ENCODE measurements around the gene CRYGB. TPM values are rescaled to one million over a fixed set of nuclear protein-coding genes. Genes with fewer than 3 reads are reported as not detected.

The CRYGB gene
- total and polyA plus RNA-seq, 2 experiments from 2014 or later = not detected

- Histone ChIP-seq H3K27me3 (no peaks in the 10 kb centered on the region), H3K9me3 (ENCODE audit: low read depth) (no peaks in the 10 kb centered on the region), H3K27ac (no peak overlapping the region), H3K4me1 (ENCODE audit: low read depth) (no peaks in the 10 kb centered on the region), H3K36me3 (no peaks in the 10 kb centered on the region), H3K4me3 (no peak overlapping the region)
- peak; percentile 32 to 41 for DNase-seq (ENCODE audit: low read depth in 1 of 2, low spot score in 1 of 2)
- TF ChIP-seq, protein P1, sequence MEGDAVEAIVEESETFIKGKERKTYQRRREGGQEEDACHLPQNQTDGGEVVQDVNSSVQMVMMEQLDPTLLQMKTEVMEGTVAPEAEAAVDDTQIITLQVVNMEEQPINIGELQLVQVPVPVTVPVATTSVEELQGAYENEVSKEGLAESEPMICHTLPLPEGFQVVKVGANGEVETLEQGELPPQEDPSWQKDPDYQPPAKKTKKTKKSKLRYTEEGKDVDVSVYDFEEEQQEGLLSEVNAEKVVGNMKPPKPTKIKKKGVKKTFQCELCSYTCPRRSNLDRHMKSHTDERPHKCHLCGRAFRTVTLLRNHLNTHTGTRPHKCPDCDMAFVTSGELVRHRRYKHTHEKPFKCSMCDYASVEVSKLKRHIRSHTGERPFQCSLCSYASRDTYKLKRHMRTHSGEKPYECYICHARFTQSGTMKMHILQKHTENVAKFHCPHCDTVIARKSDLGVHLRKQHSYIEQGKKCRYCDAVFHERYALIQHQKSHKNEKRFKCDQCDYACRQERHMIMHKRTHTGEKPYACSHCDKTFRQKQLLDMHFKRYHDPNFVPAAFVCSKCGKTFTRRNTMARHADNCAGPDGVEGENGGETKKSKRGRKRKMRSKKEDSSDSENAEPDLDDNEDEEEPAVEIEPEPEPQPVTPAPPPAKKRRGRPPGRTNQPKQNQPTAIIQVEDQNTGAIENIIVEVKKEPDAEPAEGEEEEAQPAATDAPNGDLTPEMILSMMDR (IDR thresholded peaks at IDR 0.05; ENCODE audit: low read depth, low read length) = no peak
Measured at GRCh38 chr2:208179028-208179609, 33.2 kb upstream of the CRYGB start.

- TF ChIP-seq, protein P1 (IDR thresholded peaks at IDR 0.05; ENCODE audit: low read depth, low read length) = no peak
- no peak overlapping the region for H3K4me3 ChIP-seq
- H3K27me3 ChIP-seq = no peaks in the 10 kb centered on the region
- no peaks in the 10 kb centered on the region for H3K9me3 ChIP-seq (ENCODE audit: low read depth)
- no peaks in the 10 kb centered on the region for H3K36me3 ChIP-seq
- H3K27ac ChIP-seq = no peak overlapping the region
- H3K4me1 ChIP-seq (ENCODE audit: low read depth) = no peaks in the 10 kb centered on the region
- DNase-seq (ENCODE audit: low read depth in 1 of 2, low spot score in 1 of 2) = peak in 1 of 2 donors; percentile 16
Measured at GRCh38 chr2:208175840-208176153, 29.8 kb upstream of the CRYGB start.

DNA sequence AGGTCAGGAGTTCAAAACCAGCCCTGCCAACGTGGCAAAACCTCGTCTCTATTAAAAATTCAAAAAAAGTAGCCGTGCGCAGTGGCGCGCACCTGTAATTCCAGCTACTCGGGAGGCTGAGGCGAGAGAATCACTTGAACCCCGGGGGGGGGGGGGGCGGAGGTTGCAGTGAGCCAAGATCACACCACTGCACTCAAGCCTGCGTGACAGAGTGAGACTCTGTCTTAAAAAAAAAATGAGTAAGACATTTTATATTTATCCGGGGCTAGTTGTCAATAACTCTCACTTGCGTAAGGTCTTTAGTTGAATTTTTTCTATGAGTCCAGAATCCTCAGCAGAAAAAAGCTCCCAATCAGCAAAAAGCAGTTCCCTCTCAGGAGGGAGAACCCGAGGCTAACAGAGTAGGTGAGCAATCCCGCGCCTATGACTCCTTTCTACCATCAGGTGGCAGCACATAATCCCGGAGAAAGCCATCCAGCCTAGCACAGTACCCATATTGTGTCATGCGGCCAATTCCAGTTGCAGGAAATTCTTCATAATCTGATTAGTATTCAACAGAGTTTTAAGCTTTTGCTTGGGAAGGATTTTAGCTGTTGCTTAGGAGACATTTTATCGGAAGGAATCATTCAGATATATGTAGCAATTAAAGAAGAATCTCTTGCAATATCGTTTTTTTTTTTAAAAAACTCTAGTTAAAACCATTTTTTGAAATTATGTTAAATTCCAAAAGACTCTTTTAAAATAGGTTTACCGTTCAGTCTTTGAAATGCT lies 29.3 kb upstream of the CRYGB start:
- TF ChIP-seq, protein P1 (IDR thresholded peaks at IDR 0.05; ENCODE audit: low read depth, low read length) = peak; percentile 96
- Histone ChIP-seq H3K9me3 (ENCODE audit: low read depth) (no peaks in the 10 kb centered on the region), H3K36me3 (no peaks in the 10 kb centered on the region)

GRCh38 chr2:208174144-208174543 lies 28.2 kb upstream of the CRYGB start:
- Histone ChIP-seq H3K4me3 (no peak overlapping the region), H3K27ac (no peak overlapping the region), H3K27me3 (no peaks in the 10 kb centered on the region), H3K4me1 (ENCODE audit: low read depth) (no peaks in the 10 kb centered on the region), H3K9me3 (ENCODE audit: low read depth) (no peaks in the 10 kb centered on the region), H3K36me3 (no peaks in the 10 kb centered on the region)
- no peak for DNase-seq (ENCODE audit: low read depth in 1 of 2, low spot score in 1 of 2)
- TF ChIP-seq, protein P1 (IDR thresholded peaks at IDR 0.05; ENCODE audit: low read depth, low read length) = no peak

More for the DNA sequence above, 29.3 kb upstream of the CRYGB start:
- H3K4me3 ChIP-seq = no peak overlapping the region
- no peaks in the 10 kb centered on the region for H3K27me3 ChIP-seq
- no peak overlapping the region for H3K27ac ChIP-seq
- DNase-seq (ENCODE audit: low read depth in 1 of 2, low spot score in 1 of 2) = peak; percentile 83 to 91
- no peaks in the 10 kb centered on the region for H3K4me1 ChIP-seq (ENCODE audit: low read depth)

- no peak for DNase-seq (ENCODE audit: low read depth in 1 of 2, low spot score in 1 of 2)
- no peak overlapping the region for H3K27ac ChIP-seq
- no peaks in the 10 kb centered on the region for H3K9me3 ChIP-seq (ENCODE audit: low read depth)
- H3K4me3 ChIP-seq = no peak overlapping the region
- H3K36me3 ChIP-seq = no peaks in the 10 kb centered on the region
- H3K4me1 ChIP-seq (ENCODE audit: low read depth) = no peaks in the 10 kb centered on the region
- TF ChIP-seq, protein P1 (IDR thresholded peaks at IDR 0.05; ENCODE audit: low read depth, low read length) = no peak
- H3K27me3 ChIP-seq = no peaks in the 10 kb centered on the region
Measured at GRCh38 chr2:208172125-208172524, 26.2 kb upstream of the CRYGB start.
